ENCODE results near the gene CCNJL.
"Not testable (repeated sequence)": the region's sequence is repeated elsewhere in the genome, so short reads cannot be mapped to it uniquely, and the experiment has no call there.

The CCNJL gene

GRCh38 chr5:160334716-160335115, 22.4 kb upstream of the CCNJL start:
- H3K4me3 ChIP-seq (ENCODE audit: low read depth in 1 of 5, low read length in 5 of 5); H3K36me3 ChIP-seq (ENCODE audit: control insufficient read depth in 5 of 5, insufficient read depth in 5 of 5, low read length in 5 of 5); H3K9me3 ChIP-seq (ENCODE audit: control insufficient read depth in 5 of 5, low read length in 5 of 5); H3K27me3 ChIP-seq (ENCODE audit: control insufficient read depth in 5 of 5, insufficient read depth in 4 of 5, low read length in 5 of 5); H3K27ac ChIP-seq (ENCODE audit: low read depth, low read length); H3K9ac ChIP-seq (ENCODE audit: low read length in 5 of 5); H3K4me1 ChIP-seq (ENCODE audit: control insufficient read depth in 5 of 5, insufficient read depth in 5 of 5, low read length in 5 of 5): not testable (repeated sequence)

- Histone ChIP-seq H3K9me3 (ENCODE audit: control insufficient read depth in 5 of 5, low read length in 5 of 5) (no peaks in the 10 kb centered on the region), H3K36me3 (ENCODE audit: control insufficient read depth in 5 of 5, insufficient read depth in 5 of 5, low read length in 5 of 5) (no peaks in the 10 kb centered on the region), H3K27ac (ENCODE audit: low read depth, low read length) (no peak overlapping the region), H3K4me1 (ENCODE audit: control insufficient read depth in 5 of 5, insufficient read depth in 5 of 5, low read length in 5 of 5) (no peaks in the 10 kb centered on the region), H3K9ac (ENCODE audit: low read length in 5 of 5) (no peak overlapping the region), H3K27me3 (ENCODE audit: control insufficient read depth in 5 of 5, insufficient read depth in 4 of 5, low read length in 5 of 5) (no peaks in the 10 kb centered on the region), H3K4me3 (ENCODE audit: low read depth in 1 of 5, low read length in 5 of 5) (no peak overlapping the region)
Measured at GRCh38 chr5:160333721-160334120, 21.4 kb upstream of the CCNJL start.

GRCh38 chr5:160330212-160330611, 17.8 kb upstream of the CCNJL start:
- H3K9ac ChIP-seq (ENCODE audit: low read length in 5 of 5): no peak overlapping the region
- H3K36me3 ChIP-seq (ENCODE audit: control insufficient read depth in 5 of 5, insufficient read depth in 5 of 5, low read length in 5 of 5): no peaks in the 10 kb centered on the region
- peaks cover 0 to 8% (median 4%) of the 10 kb centered on the region in 5 donors for H3K4me1 ChIP-seq (ENCODE audit: control insufficient read depth in 5 of 5, insufficient read depth in 5 of 5, low read length in 5 of 5)
- no peaks in the 10 kb centered on the region for H3K9me3 ChIP-seq (ENCODE audit: control insufficient read depth in 5 of 5, low read length in 5 of 5)
- no peak overlapping the region for H3K4me3 ChIP-seq (ENCODE audit: low read depth in 1 of 5, low read length in 5 of 5)
- no peak overlapping the region for H3K27ac ChIP-seq (ENCODE audit: low read depth, low read length)
- H3K27me3 ChIP-seq (ENCODE audit: control insufficient read depth in 5 of 5, insufficient read depth in 4 of 5, low read length in 5 of 5): no peaks in the 10 kb centered on the region

- no peak overlapping the region for H3K9ac ChIP-seq (ENCODE audit: low read length in 5 of 5)
- H3K9me3 ChIP-seq (ENCODE audit: control insufficient read depth in 5 of 5, low read length in 5 of 5): no peaks in the 10 kb centered on the region
Measured at GRCh38 chr5:160327818-160328217, 15.5 kb upstream of the CCNJL start.

GRCh38 chr5:160326981-160327380, 14.6 kb upstream of the CCNJL start:
- H3K36me3 ChIP-seq (ENCODE audit: control insufficient read depth in 5 of 5, insufficient read depth in 5 of 5, low read length in 5 of 5): no peaks in the 10 kb centered on the region

More at GRCh38 chr5:160327818-160328217, 15.5 kb upstream of the CCNJL start:
- Histone ChIP-seq H3K4me1 (ENCODE audit: control insufficient read depth in 5 of 5, insufficient read depth in 5 of 5, low read length in 5 of 5) (peaks cover 0 to 11% (median 4%) of the 10 kb centered on the region in 5 donors), H3K36me3 (ENCODE audit: control insufficient read depth in 5 of 5, insufficient read depth in 5 of 5, low read length in 5 of 5) (no peaks in the 10 kb centered on the region), H3K27ac (ENCODE audit: low read depth, low read length) (no peak overlapping the region), H3K4me3 (ENCODE audit: low read depth in 1 of 5, low read length in 5 of 5) (no peak overlapping the region), H3K27me3 (ENCODE audit: control insufficient read depth in 5 of 5, insufficient read depth in 4 of 5, low read length in 5 of 5) (no peaks in the 10 kb centered on the region)

GRCh38 chr5:160325716-160326115, 13.4 kb upstream of the CCNJL start:
- H3K27ac ChIP-seq (ENCODE audit: low read depth, low read length): no peak overlapping the region

More at GRCh38 chr5:160326981-160327380, 14.6 kb upstream of the CCNJL start:
- Histone ChIP-seq H3K9ac (ENCODE audit: low read length in 5 of 5) (no peak overlapping the region), H3K27me3 (ENCODE audit: control insufficient read depth in 5 of 5, insufficient read depth in 4 of 5, low read length in 5 of 5) (no peaks in the 10 kb centered on the region), H3K4me1 (ENCODE audit: control insufficient read depth in 5 of 5, insufficient read depth in 5 of 5, low read length in 5 of 5) (peaks cover 0 to 11% (median 4%) of the 10 kb centered on the region in 5 donors), H3K27ac (ENCODE audit: low read depth, low read length) (no peak overlapping the region), H3K4me3 (ENCODE audit: low read depth in 1 of 5, low read length in 5 of 5) (no peak overlapping the region), H3K9me3 (ENCODE audit: control insufficient read depth in 5 of 5, low read length in 5 of 5) (no peaks in the 10 kb centered on the region)

GRCh38 chr5:160324886-160325285, 12.5 kb upstream of the CCNJL start:
- H3K4me1 ChIP-seq (ENCODE audit: control insufficient read depth in 5 of 5, insufficient read depth in 5 of 5, low read length in 5 of 5): peaks cover 0 to 11% (median 4%) of the 10 kb centered on the region in 5 donors
- H3K27ac ChIP-seq (ENCODE audit: low read depth, low read length): no peak overlapping the region
- H3K27me3 ChIP-seq (ENCODE audit: control insufficient read depth in 5 of 5, insufficient read depth in 4 of 5, low read length in 5 of 5): peaks cover 0 to 3% (median 0%) of the 10 kb centered on the region in 5 donors
- no peak overlapping the region for H3K9ac ChIP-seq (ENCODE audit: low read length in 5 of 5)
- H3K36me3 ChIP-seq (ENCODE audit: control insufficient read depth in 5 of 5, insufficient read depth in 5 of 5, low read length in 5 of 5): no peaks in the 10 kb centered on the region
- no peaks in the 10 kb centered on the region for H3K9me3 ChIP-seq (ENCODE audit: control insufficient read depth in 5 of 5, low read length in 5 of 5)
- no peak overlapping the region for H3K4me3 ChIP-seq (ENCODE audit: low read depth in 1 of 5, low read length in 5 of 5)

More at GRCh38 chr5:160325716-160326115, 13.4 kb upstream of the CCNJL start:
- H3K4me1 ChIP-seq (ENCODE audit: control insufficient read depth in 5 of 5, insufficient read depth in 5 of 5, low read length in 5 of 5): peaks cover 0 to 11% (median 4%) of the 10 kb centered on the region in 5 donors
- H3K9me3 ChIP-seq (ENCODE audit: control insufficient read depth in 5 of 5, low read length in 5 of 5): no peaks in the 10 kb centered on the region
- no peak overlapping the region for H3K4me3 ChIP-seq (ENCODE audit: low read depth in 1 of 5, low read length in 5 of 5)
- peaks cover 0 to 3% (median 0%) of the 10 kb centered on the region in 5 donors for H3K27me3 ChIP-seq (ENCODE audit: control insufficient read depth in 5 of 5, insufficient read depth in 4 of 5, low read length in 5 of 5)
- no peak overlapping the region for H3K9ac ChIP-seq (ENCODE audit: low read length in 5 of 5)
- no peaks in the 10 kb centered on the region for H3K36me3 ChIP-seq (ENCODE audit: control insufficient read depth in 5 of 5, insufficient read depth in 5 of 5, low read length in 5 of 5)

GRCh38 chr5:160318409-160318808, 6.0 kb upstream of the CCNJL start:
- H3K36me3 ChIP-seq (ENCODE audit: control insufficient read depth in 5 of 5, insufficient read depth in 5 of 5, low read length in 5 of 5): no peaks in the 10 kb centered on the region
- H3K9me3 ChIP-seq (ENCODE audit: control insufficient read depth in 5 of 5, low read length in 5 of 5): no peaks in the 10 kb centered on the region
- H3K27me3 ChIP-seq (ENCODE audit: control insufficient read depth in 5 of 5, insufficient read depth in 4 of 5, low read length in 5 of 5): peaks cover 0 to 3% (median 0%) of the 10 kb centered on the region in 5 donors
- no peak overlapping the region for H3K27ac ChIP-seq (ENCODE audit: low read depth, low read length)
- no peak overlapping the region for H3K9ac ChIP-seq (ENCODE audit: low read length in 5 of 5)
- H3K4me3 ChIP-seq (ENCODE audit: low read depth in 1 of 5, low read length in 5 of 5): no peak overlapping the region
- H3K4me1 ChIP-seq (ENCODE audit: control insufficient read depth in 5 of 5, insufficient read depth in 5 of 5, low read length in 5 of 5): no peaks in the 10 kb centered on the region

- Histone ChIP-seq H3K27ac (ENCODE audit: low read depth, low read length) (no peak overlapping the region), H3K4me3 (ENCODE audit: low read depth in 1 of 5, low read length in 5 of 5) (no peak overlapping the region), H3K27me3 (ENCODE audit: control insufficient read depth in 5 of 5, insufficient read depth in 4 of 5, low read length in 5 of 5) (peaks cover 0 to 9% (median 5%) of the 10 kb centered on the region in 5 donors), H3K9me3 (ENCODE audit: control insufficient read depth in 5 of 5, low read length in 5 of 5) (no peaks in the 10 kb centered on the region), H3K9ac (ENCODE audit: low read length in 5 of 5) (no peak overlapping the region), H3K36me3 (ENCODE audit: control insufficient read depth in 5 of 5, insufficient read depth in 5 of 5, low read length in 5 of 5) (no peaks in the 10 kb centered on the region), H3K4me1 (ENCODE audit: control insufficient read depth in 5 of 5, insufficient read depth in 5 of 5, low read length in 5 of 5) (peaks cover 0 to 7% (median 6%) of the 10 kb centered on the region in 5 donors)
Measured at GRCh38 chr5:160317434-160317833, 5.1 kb upstream of the CCNJL start.

GRCh38 chr5:160315968-160316367, 3.6 kb upstream of the CCNJL start:
- Histone ChIP-seq H3K27ac (ENCODE audit: low read depth, low read length) (no peak overlapping the region), H3K9me3 (ENCODE audit: control insufficient read depth in 5 of 5, low read length in 5 of 5) (no peaks in the 10 kb centered on the region), H3K27me3 (ENCODE audit: control insufficient read depth in 5 of 5, insufficient read depth in 4 of 5, low read length in 5 of 5) (peaks cover under 1 to 18% (median 9%) of the 10 kb centered on the region in 5 donors), H3K36me3 (ENCODE audit: control insufficient read depth in 5 of 5, insufficient read depth in 5 of 5, low read length in 5 of 5) (no peaks in the 10 kb centered on the region), H3K4me1 (ENCODE audit: control insufficient read depth in 5 of 5, insufficient read depth in 5 of 5, low read length in 5 of 5) (peaks cover 0 to 16% (median 13%) of the 10 kb centered on the region in 5 donors), H3K9ac (ENCODE audit: low read length in 5 of 5) (no peak overlapping the region), H3K4me3 (ENCODE audit: low read depth in 1 of 5, low read length in 5 of 5) (no peak overlapping the region)

Data from subcutaneous abdominal adipose tissue (tissue), 5 donors.